ENCODE measurements around the gene FOXP4. TPM values are rescaled to one million over a fixed set of nuclear protein-coding genes. Genes with fewer than 3 reads are reported as not detected.

FOXP4 gene
- total RNA-seq, 1 donor from 2014 or later = 19.5 TPM

DNA sequence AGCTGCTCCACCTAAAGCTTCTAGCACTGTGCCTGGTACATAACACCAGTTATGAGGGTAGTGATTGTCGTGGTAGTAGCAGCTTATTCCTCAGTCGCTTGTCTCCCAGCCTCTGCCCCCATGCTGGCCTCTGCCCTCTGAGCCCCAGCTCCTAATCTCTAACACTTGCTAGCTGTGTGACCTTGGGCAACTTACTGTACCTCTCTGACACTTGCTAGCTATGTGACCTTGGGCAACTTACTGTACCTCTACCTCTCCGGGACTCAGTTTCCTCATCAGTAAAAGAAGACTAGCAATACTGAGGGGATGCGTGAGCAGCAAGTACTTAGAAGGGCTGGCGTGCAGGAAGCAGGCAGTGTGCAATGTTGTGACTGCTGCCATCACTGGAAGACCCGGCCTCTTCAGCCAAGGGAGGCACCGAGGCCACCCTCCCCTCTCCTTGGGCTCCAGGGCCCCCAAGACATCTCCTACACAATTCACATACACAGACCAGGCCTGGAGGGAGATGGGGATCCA is 101.9 kb downstream of the FOXP4 start:
- intact Hi-C loops (cut with DNase I) = no loop called here
- H3K9me3 ChIP-seq = no peaks in the 10 kb centered on the region
- TF ChIP-seq, protein P1, sequence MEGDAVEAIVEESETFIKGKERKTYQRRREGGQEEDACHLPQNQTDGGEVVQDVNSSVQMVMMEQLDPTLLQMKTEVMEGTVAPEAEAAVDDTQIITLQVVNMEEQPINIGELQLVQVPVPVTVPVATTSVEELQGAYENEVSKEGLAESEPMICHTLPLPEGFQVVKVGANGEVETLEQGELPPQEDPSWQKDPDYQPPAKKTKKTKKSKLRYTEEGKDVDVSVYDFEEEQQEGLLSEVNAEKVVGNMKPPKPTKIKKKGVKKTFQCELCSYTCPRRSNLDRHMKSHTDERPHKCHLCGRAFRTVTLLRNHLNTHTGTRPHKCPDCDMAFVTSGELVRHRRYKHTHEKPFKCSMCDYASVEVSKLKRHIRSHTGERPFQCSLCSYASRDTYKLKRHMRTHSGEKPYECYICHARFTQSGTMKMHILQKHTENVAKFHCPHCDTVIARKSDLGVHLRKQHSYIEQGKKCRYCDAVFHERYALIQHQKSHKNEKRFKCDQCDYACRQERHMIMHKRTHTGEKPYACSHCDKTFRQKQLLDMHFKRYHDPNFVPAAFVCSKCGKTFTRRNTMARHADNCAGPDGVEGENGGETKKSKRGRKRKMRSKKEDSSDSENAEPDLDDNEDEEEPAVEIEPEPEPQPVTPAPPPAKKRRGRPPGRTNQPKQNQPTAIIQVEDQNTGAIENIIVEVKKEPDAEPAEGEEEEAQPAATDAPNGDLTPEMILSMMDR (IDR thresholded peaks at IDR 0.05) = no peak
- DNase-seq (ENCODE audit: low spot score in 2 of 2) = no peak
- no peak overlapping the region for H3K4me3 ChIP-seq
- no peaks in the 10 kb centered on the region for H3K4me1 ChIP-seq
- H3K27ac ChIP-seq = no peak overlapping the region
- no peaks in the 10 kb centered on the region for H3K36me3 ChIP-seq
- no peaks in the 10 kb centered on the region for H3K27me3 ChIP-seq

DNA sequence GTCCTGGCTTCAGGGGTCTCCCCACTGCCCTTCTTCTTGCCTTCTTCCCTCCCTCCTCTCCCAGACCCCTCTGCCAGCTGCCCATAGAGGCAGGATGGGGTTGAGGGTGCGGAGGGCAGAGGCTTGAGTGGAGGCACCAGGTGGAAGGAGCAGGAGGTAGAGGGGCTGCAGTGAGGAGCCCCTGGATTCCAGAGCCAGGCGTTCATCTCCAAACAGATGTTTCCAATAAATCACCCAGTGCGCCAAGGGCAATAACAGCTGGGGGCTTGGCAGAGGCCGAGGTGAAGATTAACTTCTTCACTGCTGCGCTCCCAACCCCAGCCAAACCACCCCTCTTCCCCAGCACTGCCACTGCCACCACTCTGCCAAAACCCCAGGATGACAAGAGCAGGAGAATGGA is 102.7 kb downstream of the FOXP4 start:
- Histone ChIP-seq H3K4me3 (no peak overlapping the region), H3K27ac (no peak overlapping the region), H3K36me3 (no peaks in the 10 kb centered on the region), H3K27me3 (no peaks in the 10 kb centered on the region), H3K9me3 (no peaks in the 10 kb centered on the region), H3K4me1 (no peaks in the 10 kb centered on the region)
- intact Hi-C loops (cut with DNase I) = no loop called here
- TF ChIP-seq, protein P1 (IDR thresholded peaks at IDR 0.05) = no peak
- DNase-seq (ENCODE audit: low spot score in 2 of 2) = no peak

DNA sequence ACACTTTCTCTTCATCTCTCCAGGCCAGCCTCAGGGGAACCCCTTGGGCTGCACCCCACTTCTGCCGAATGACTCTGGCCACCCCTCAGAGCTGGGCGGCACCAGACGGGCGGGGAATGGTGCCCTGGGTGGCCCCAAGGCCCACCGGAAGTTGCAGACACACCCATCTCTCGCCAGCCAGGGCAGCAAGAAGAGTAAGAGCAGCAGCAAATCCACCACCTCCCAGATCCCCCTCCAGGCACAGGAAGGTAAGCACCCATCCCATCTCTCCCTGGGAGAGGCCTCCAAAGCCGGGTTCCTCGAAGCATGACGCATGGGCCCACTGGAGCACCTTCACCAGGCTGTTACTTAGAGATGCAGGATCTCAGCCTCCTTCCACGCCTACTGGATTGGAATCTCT is 103.4 kb downstream of the FOXP4 start:
- H3K4me1 ChIP-seq = no peaks in the 10 kb centered on the region
- intact Hi-C loops (cut with DNase I) = no loop called here
- no peaks in the 10 kb centered on the region for H3K36me3 ChIP-seq
- H3K27ac ChIP-seq = no peak overlapping the region
- H3K27me3 ChIP-seq = no peaks in the 10 kb centered on the region
- no peak overlapping the region for H3K4me3 ChIP-seq
- no peak for DNase-seq (ENCODE audit: low spot score in 2 of 2)
- no peaks in the 10 kb centered on the region for H3K9me3 ChIP-seq
- TF ChIP-seq, protein P1 (IDR thresholded peaks at IDR 0.05) = no peak

DNA sequence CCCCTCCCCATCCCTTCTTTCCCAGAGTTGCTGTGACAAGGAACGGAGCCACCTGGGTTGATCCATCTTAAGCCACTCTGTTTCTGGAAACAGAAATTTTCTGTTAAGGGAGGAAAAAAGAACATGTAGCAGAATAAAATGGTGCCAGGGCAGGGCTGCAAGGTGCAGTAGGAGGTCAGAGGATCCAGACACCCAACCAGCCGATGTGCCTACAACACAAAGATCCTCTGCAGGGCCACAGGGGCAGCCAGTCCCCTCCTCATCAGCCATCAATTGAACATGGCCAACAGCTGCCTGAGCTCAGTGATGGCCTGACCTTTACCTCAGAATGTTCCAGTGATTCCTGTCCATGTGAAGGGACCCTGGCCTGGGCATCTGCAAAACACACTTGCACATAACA is 103.9 kb downstream of the FOXP4 start:
- no peaks in the 10 kb centered on the region for H3K27me3 ChIP-seq
- DNase-seq (ENCODE audit: low spot score in 2 of 2) = no peak
- TF ChIP-seq, protein P1 (IDR thresholded peaks at IDR 0.05) = no peak
- no peak overlapping the region for H3K27ac ChIP-seq
- no peaks in the 10 kb centered on the region for H3K9me3 ChIP-seq
- intact Hi-C loops (cut with DNase I) = no loop called here
- no peak overlapping the region for H3K4me3 ChIP-seq
- no peaks in the 10 kb centered on the region for H3K36me3 ChIP-seq
- no peaks in the 10 kb centered on the region for H3K4me1 ChIP-seq

DNA sequence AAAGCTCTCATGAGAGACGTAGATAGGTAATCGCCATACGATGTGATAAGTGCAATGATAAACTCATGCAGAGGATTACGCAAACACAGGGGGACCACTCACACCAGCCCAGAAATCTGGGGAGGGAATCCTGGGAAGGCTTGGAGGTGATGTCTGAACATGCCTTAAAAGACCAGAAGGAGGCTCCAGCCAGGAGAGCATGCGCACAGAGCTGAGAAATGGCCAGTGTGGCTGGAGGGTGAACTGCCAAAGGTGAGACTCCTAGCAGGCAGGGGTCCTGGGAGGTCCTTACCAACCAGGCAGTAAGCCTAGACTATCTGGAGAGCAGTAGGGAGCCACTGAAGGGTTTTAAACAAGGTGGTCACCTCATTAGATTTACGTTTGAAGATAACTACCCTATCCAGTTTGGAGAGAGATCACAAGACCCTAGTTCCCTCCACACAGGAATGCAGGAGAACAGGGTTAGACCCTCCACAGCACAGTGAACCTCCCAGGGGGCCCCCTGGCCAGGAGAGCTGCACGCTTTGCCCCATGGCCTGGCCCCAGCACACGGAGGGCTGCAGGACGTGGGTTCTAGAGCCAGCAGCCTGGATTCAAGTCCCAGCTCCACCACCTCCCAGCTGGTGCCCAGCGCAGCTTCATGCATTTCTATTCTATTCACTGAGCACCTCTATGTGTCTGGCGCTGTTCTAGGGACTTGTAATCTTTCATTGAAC is 105.2 kb downstream of the FOXP4 start:
- DNase-seq (ENCODE audit: low spot score in 2 of 2) = no peak
- Histone ChIP-seq H3K27me3 (no peaks in the 10 kb centered on the region), H3K36me3 (no peaks in the 10 kb centered on the region), H3K4me3 (no peak overlapping the region), H3K27ac (no peak overlapping the region), H3K4me1 (no peaks in the 10 kb centered on the region), H3K9me3 (no peaks in the 10 kb centered on the region)
- intact Hi-C loops (cut with DNase I) = no loop called here
- TF ChIP-seq, protein P1 (IDR thresholded peaks at IDR 0.05) = no peak

Other genes with a start within 250 kb of the FOXP4 start
- not detected for gene NCR2, start 210.8 kb upstream of the FOXP4 start, total RNA-seq
- gene MDFI, start 92.1 kb downstream of the FOXP4 start, total RNA-seq = 94.7 TPM
- gene TFEB, start 189.2 kb downstream of the FOXP4 start, total RNA-seq = 18.6 TPM
- gene PGC, start 201.0 kb downstream of the FOXP4 start, total RNA-seq = 0.53 TPM
- gene FRS3, start 233.5 kb downstream of the FOXP4 start, total RNA-seq = 26.0 TPM
- 15.5 TPM for gene PRICKLE4, start 234.4 kb downstream of the FOXP4 start, total RNA-seq
- gene TOMM6, start 241.3 kb downstream of the FOXP4 start, total RNA-seq = 79.9 TPM

All from ascending aorta (tissue), 2 donors.